ENCODE results near the gene CDR2.

The CDR2 gene

DNA sequence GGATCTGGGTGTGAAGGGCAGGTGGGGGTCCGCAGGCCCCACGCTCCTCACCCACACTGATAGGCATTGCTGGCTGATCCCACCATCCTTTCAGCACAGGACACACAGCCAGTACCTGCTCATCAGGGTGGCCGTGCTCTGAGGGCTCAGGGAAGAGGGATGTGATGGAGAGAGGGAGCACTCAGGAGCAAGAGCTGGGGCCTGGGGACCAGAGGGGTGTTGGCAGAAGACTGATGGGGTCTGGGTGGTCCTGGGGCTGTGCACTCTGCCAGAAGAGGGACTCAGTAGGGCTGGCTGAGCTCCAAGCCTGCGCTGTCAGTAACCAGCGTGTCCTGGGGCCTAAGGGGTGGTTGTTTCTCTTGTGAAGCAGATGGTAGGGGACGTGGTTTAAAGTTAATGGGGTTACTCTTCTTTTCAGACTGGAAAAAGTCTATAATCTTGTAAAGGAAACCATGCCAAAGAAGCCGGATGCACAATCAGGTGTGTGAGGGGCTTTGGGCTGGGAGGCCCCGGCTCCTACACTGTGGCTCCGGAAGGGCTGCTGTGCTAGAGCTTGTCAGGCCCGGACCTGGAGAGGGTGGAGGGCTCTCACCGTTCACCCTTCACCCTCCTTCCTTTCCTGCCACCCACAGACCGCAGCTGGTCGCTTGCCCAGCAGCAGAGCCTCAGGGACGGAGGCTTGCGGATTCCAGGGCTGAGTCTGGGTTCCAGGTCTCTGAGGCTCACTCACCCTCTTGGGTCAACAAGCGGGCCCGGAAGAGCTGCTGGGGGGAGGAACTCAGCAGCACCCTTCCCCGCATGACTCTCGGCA lies 49.4 kb downstream of the CDR2 start:
- Histone ChIP-seq H3K4me3 (ENCODE audit: low read length) (no peak overlapping the region), H3K9me2 (replicated peaks; ENCODE audit: insufficient read depth, low read length) (no peaks in the 10 kb centered on the region), H2AFZ (ENCODE audit: low read length) (no peak overlapping the region), H3K4me1 (ENCODE audit: low read length) (no peaks in the 10 kb centered on the region), H3K27ac (ENCODE audit: low read length) (no peak overlapping the region), H3K4me2 (ENCODE audit: low read depth, low read length) (no peak overlapping the region), H3K79me2 (ENCODE audit: low read length) (peaks cover 17% of the 10 kb centered on the region), H3K36me3 (replicated peaks; ENCODE audit: insufficient read depth, low read length) (no peaks in the 10 kb centered on the region; the same call in 1 of the 2 replicates), H4K20me1 (ENCODE audit: insufficient read depth, low read length) (no peaks in the 10 kb centered on the region), H3K9me3 (replicated peaks; ENCODE audit: insufficient read depth, low read length) (no peaks in the 10 kb centered on the region), H3K9ac (ENCODE audit: low read length) (no peak overlapping the region), H3F3A (ENCODE audit: insufficient read depth, low read length) (no peaks in the 10 kb centered on the region), H3K27me3 (replicated peaks; ENCODE audit: insufficient read depth, low read length) (no peaks in the 10 kb centered on the region)
- TF ChIP-seq EZH2 (optimal IDR thresholded peaks at IDR 0.05; ENCODE audit: low read depth, low read length) (no peak), EZH2phosphoT487 (IDR thresholded peaks at IDR 0.05; ENCODE audit: low read length) (no peak)
- TF ChIP-seq, protein P1, sequence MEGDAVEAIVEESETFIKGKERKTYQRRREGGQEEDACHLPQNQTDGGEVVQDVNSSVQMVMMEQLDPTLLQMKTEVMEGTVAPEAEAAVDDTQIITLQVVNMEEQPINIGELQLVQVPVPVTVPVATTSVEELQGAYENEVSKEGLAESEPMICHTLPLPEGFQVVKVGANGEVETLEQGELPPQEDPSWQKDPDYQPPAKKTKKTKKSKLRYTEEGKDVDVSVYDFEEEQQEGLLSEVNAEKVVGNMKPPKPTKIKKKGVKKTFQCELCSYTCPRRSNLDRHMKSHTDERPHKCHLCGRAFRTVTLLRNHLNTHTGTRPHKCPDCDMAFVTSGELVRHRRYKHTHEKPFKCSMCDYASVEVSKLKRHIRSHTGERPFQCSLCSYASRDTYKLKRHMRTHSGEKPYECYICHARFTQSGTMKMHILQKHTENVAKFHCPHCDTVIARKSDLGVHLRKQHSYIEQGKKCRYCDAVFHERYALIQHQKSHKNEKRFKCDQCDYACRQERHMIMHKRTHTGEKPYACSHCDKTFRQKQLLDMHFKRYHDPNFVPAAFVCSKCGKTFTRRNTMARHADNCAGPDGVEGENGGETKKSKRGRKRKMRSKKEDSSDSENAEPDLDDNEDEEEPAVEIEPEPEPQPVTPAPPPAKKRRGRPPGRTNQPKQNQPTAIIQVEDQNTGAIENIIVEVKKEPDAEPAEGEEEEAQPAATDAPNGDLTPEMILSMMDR (IDR thresholded peaks at IDR 0.05; ENCODE audit: low read length) = no peak
- no peak for DNase-seq

DNA sequence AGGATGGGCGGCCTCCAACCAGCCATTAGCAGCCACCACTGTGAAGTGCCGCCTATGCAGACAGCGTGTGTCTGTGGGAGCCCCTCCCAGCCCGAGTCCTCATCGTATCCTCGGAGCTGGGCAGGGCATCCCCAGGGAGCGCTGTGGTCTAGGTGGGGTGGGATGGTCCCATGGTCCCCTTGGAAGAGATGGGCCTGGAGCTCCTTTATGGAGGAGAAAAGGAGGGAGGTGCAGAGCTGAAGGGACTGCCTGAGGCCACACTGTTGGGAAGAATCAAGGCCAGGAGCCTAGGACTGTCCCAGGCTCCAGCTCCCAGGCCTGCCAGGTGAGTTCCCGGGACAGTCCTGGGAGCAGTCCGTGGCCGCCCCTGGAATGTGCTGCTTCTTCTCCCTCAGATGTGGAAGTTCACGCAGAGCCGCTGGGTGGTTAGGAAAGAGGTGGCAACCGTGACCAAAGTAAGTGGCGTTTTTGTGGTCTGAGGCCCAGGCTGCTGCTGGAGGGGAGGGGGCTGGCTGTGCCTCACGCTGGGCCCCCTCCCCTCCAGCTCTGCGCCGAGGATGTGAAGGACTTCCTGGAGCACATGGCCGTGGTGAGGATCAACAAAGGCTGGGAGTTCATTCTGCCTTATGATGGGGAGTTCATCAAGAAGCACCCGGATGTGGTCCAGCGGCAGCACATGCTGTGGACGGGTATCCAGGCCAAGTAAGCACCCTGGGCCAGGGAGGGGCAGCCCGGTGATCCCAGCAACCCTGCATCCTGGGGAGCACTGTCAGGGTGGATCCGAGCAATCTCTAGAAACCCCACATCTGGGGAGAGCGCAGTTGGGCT lies 50.2 kb downstream of the CDR2 start:
- H3F3A ChIP-seq (ENCODE audit: insufficient read depth, low read length) = no peaks in the 10 kb centered on the region
- H3K4me3 ChIP-seq (ENCODE audit: low read length) = no peak overlapping the region
- H3K9me3 ChIP-seq (replicated peaks; ENCODE audit: insufficient read depth, low read length) = no peaks in the 10 kb centered on the region
- H3K4me1 ChIP-seq (ENCODE audit: low read length) = no peaks in the 10 kb centered on the region
- TF ChIP-seq, protein P1 (IDR thresholded peaks at IDR 0.05; ENCODE audit: low read length) = no peak
- no peak for DNase-seq
- peaks cover 17% of the 10 kb centered on the region for H3K79me2 ChIP-seq (ENCODE audit: low read length)
- H3K36me3 ChIP-seq (replicated peaks; ENCODE audit: insufficient read depth, low read length) = no peaks in the 10 kb centered on the region; the same call in 1 of the 2 replicates
- H2AFZ ChIP-seq (ENCODE audit: low read length) = no peak overlapping the region
- H3K9ac ChIP-seq (ENCODE audit: low read length) = no peak overlapping the region
- H3K4me2 ChIP-seq (ENCODE audit: low read depth, low read length) = no peak overlapping the region
- H3K9me2 ChIP-seq (replicated peaks; ENCODE audit: insufficient read depth, low read length) = no peaks in the 10 kb centered on the region
- no peak overlapping the region for H3K27ac ChIP-seq (ENCODE audit: low read length)
- no peaks in the 10 kb centered on the region for H4K20me1 ChIP-seq (ENCODE audit: insufficient read depth, low read length)
- H3K27me3 ChIP-seq (replicated peaks; ENCODE audit: insufficient read depth, low read length) = no peaks in the 10 kb centered on the region

DNA sequence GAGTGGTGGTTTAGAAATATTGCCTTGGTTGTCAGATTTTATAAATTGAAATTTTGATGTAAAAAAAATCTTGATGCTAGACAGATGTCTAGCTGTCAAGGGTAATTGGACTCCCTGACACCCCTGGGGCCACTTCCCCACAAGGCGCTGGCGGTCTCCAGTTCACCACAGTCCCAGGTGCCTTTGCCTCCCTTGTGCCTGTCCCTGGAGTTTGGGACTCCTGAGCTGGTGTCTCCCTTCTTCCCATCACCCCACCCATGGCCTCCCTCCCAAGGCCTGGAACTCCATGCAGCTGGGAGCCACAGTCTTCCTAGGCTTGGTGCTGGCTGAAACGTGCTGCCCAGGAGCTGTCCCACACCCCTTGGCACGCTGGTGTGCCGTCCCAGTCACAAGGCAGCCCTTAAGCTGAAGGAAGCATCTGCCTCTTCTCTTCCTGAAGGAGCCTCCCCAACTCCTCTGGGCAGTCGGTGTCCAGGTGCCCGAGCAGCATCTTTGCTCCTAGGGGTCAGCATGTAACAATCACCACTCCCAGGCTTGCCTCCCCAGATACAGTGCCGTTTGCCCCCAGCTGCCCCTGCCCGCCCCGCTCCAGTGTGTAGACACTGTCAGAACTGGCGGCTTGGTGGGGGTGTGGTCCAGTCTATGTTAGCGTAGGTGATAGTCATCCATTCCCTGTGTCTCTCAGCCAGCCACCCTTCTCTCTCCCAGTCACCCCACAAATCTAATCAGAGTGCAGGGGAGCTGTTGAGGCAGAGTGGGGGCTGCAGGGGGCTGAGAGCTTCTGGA lies 51.1 kb downstream of the CDR2 start:
- Histone ChIP-seq H3K36me3 (replicated peaks; ENCODE audit: insufficient read depth, low read length) (no peaks in the 10 kb centered on the region; the same call in 1 of the 2 replicates), H3K4me2 (ENCODE audit: low read depth, low read length) (no peak overlapping the region), H3K9me2 (replicated peaks; ENCODE audit: insufficient read depth, low read length) (no peaks in the 10 kb centered on the region), H3K4me1 (ENCODE audit: low read length) (no peaks in the 10 kb centered on the region), H3K9ac (ENCODE audit: low read length) (no peak overlapping the region), H3K27me3 (replicated peaks; ENCODE audit: insufficient read depth, low read length) (no peaks in the 10 kb centered on the region), H4K20me1 (ENCODE audit: insufficient read depth, low read length) (no peaks in the 10 kb centered on the region), H3K9me3 (replicated peaks; ENCODE audit: insufficient read depth, low read length) (no peaks in the 10 kb centered on the region), H2AFZ (ENCODE audit: low read length) (no peak overlapping the region), H3K27ac (ENCODE audit: low read length) (no peak overlapping the region), H3K4me3 (ENCODE audit: low read length) (no peak overlapping the region), H3F3A (ENCODE audit: insufficient read depth, low read length) (no peaks in the 10 kb centered on the region), H3K79me2 (ENCODE audit: low read length) (peaks cover 17% of the 10 kb centered on the region)
- TF ChIP-seq, protein P1 (IDR thresholded peaks at IDR 0.05; ENCODE audit: low read length) = no peak
- TF ChIP-seq EZH2phosphoT487 (IDR thresholded peaks at IDR 0.05; ENCODE audit: low read length) = no peak
- TF ChIP-seq EZH2 (optimal IDR thresholded peaks at IDR 0.05; ENCODE audit: low read depth, low read length) = no peak
- DNase-seq = no peak

Data from MM.1S (cell line).